BJ (cell line): ENCODE measurements around the gene ZNF318. TPM values are rescaled to one million over a fixed set of nuclear protein-coding genes. Genes with fewer than 3 reads are reported as not detected.

Experiments used
- CTCF ChIA-PET: fragments of 350-600 bp; formaldehyde crosslinking; extraction: SDS; loops from one replicate; lab custom pipeline; 2021; ENCODE audit warnings: antibody characterized with exemption, inconsistent platforms; lab: Yijun Ruan, JAX
- POLR2A ChIA-PET: fragments of 300-600 bp; sonication (Branson Sonifier 250); formaldehyde crosslinking; extraction: SDS; loops from one replicate; lab custom pipeline; 2021; ENCODE audit warnings: antibody characterized with exemption; lab: Charles Lee
- DNase-seq: peaks from one replicate; pipeline ENCODE4 v3.0.0-alpha.2; 2011; ENCODE audit warnings: low read depth
- H3K27me3 ChIP-seq: 2 replicates; pipeline ENCODE4 v1.6.0; 2011; ENCODE audit warnings: low read length; ENCODE audit not compliant: control insufficient read depth, insufficient read depth
- H3K36me3 ChIP-seq: 2 replicates; pipeline ENCODE4 v1.5.1; 2011; ENCODE audit warnings: low read length; ENCODE audit not compliant: control insufficient read depth, insufficient read depth
- H3K4me3 ChIP-seq: 2 replicates; pipeline ENCODE4 v1.5.1; 2011; ENCODE audit warnings: low read depth, mild to moderate bottlenecking, control low read depth, low read length
- polyA plus RNA-seq: library from polyadenylated mRNA; depleted of rRNA; stranded (reverse); fragments of >200 nt; gene quantifications from 2 replicates; pipeline ENCODE4 v1.2.3, GENCODE V29; 2011
- TF ChIP-seq, protein P1 (sequence below): IDR thresholded peaks from 2 replicates; pipeline ENCODE4 v1.5.1; 2011; ENCODE audit warnings: low read depth, mild to moderate bottlenecking, control low read depth, inconsistent platforms, low read length, moderate library complexity; ENCODE audit not compliant: insufficient read depth

Gene ZNF318
- polyA plus RNA-seq, 1 experiment: 11.5 TPM

DNA sequence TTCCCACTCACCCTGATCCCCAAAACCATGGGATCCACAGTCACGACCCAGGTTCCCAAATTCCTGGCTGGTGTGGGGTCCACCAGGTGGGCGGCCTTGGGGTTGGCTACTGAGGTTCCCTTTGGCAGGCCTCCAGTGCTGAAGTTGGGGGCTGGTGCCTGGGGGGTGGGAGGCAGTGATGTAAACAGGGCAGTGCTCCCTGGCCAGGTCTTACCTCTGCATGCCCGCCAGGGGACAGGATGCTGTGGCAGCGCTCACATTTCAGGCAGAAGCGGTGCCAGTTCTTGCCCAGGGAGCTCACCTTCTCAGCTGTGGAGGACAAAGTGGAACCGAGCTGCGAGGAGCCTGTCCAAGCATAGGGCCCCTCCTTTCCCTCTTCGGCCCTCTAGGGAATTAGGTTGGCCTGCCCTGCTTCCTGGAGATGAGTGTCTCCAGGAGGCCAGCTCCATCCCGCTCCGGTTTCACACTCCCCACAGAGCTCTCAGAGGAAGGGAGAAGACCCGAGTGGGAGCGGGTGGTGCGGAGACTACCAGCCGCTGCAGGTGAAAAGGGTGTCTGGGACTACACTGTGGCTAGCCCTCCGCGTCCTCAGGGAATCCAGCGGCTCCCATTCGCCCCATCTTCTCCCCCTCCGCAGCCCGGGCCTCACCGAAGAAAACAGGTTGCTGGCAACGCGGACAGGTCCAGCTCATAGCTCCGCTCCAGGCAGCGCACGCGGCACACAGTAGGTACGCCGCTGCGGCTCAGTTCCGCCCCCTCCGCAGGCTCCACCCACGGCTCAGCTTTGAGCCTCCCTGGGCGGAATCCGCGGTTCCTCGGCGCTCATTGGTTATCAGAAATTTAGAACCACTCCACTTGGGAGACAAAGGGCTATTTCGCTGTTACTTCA lies 61.1 kb downstream of the ZNF318 start, which contains the start of gene CRIP3:
TSS of gene CRIP3 (minus strand) at position 726 of the 889 bp plus-strand sequence. CDS start at position 692, 34 bp downstream.
- POLR2A ChIA-PET: no interaction called here
- CTCF ChIA-PET: interaction anchor here (1.5 to 2.0 kb wide), 3 partner anchors 9 to 406 kb away, joined by 3 to 7 read pairs (median 3); no protein-coding TSS in a partner anchor

DNA sequence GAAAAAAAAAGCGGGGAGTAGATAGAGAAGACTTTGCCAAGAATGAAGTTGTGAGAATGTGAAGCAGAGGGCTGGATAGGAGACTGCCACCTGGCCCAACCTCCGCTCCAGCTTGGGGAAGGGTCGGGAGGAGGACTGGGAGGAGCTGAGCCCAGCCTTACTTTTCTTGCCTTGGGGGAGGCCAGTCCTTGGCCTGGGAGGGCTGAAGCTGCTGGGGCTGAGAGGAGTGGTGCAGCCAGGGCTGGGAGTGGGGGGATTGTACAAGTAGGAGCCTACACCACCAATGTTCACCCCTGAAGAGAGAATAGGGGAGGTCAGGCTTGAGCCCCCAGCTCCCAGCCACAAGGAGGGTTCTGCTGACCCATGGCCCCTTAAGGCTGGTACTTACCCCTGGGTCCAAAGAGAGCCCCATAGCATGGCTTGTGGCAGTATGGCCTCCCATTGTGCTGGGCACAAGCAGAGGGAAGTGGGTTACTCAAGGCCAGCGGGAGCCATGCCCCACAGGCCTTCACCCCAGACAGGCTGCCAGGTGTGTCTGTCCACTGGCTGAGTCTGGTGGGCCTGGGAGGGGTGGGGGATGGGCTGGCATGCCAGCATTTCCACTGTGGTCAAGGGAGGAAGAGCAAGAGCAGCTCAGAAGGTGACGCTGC lies 61.9 kb downstream of the ZNF318 start:
- ChIA-PET CTCF (interaction anchor here (1.5 to 2.0 kb wide), 3 partner anchors 10 to 406 kb away, joined by 3 to 7 read pairs (median 4); partner anchors contain the start of gene SLC22A7), POLR2A (no interaction called here)
- TF ChIP-seq, protein P1, sequence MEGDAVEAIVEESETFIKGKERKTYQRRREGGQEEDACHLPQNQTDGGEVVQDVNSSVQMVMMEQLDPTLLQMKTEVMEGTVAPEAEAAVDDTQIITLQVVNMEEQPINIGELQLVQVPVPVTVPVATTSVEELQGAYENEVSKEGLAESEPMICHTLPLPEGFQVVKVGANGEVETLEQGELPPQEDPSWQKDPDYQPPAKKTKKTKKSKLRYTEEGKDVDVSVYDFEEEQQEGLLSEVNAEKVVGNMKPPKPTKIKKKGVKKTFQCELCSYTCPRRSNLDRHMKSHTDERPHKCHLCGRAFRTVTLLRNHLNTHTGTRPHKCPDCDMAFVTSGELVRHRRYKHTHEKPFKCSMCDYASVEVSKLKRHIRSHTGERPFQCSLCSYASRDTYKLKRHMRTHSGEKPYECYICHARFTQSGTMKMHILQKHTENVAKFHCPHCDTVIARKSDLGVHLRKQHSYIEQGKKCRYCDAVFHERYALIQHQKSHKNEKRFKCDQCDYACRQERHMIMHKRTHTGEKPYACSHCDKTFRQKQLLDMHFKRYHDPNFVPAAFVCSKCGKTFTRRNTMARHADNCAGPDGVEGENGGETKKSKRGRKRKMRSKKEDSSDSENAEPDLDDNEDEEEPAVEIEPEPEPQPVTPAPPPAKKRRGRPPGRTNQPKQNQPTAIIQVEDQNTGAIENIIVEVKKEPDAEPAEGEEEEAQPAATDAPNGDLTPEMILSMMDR: no peak

More for the DNA sequence above, 61.1 kb downstream of the ZNF318 start, which contains the start of gene CRIP3:
- TF ChIP-seq, protein P1: no peak
- DNase-seq: no peak
- peaks cover 7% of the 10 kb centered on the region for H3K27me3 ChIP-seq
- no peaks in the 10 kb centered on the region for H3K36me3 ChIP-seq
- peak within 1 kb of the TSS; percentile 25 for H3K4me3 ChIP-seq

DNA sequence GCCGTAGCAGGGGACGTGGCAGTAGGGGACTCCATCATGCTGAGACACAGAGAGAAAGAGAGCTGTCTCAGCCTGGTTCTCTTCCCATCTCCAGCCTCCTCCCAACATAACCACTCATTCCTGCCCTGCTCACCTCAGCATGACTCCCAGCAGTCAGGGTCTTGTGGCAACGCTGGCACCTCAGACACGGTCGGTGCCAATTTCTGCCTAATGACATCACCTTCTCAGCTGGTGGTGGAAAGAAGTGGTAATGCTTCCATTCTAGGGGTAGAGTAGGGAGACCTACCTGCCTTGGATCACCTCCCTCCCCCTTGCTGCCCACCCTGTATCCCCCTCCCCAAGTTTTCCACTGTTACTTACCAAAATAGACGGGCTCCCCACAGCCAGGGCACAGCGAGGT lies 63.4 kb downstream of the ZNF318 start:
- H3K36me3 ChIP-seq: no peaks in the 10 kb centered on the region
- no peak overlapping the region for H3K4me3 ChIP-seq
- POLR2A ChIA-PET: no interaction called here
- peaks cover 6% of the 10 kb centered on the region for H3K27me3 ChIP-seq
- DNase-seq: no peak
- CTCF ChIA-PET: interaction anchor here (1.8 kb wide), 1 partner anchor 8 kb away, joined by 4 read pairs; the partner anchor contains the start of gene SLC22A7
- TF ChIP-seq, protein P1: no peak

More for the DNA sequence above, 61.9 kb downstream of the ZNF318 start:
- H3K27me3 ChIP-seq: peaks cover 7% of the 10 kb centered on the region
- no peak overlapping the region for H3K4me3 ChIP-seq
- DNase-seq: no peak
- no peaks in the 10 kb centered on the region for H3K36me3 ChIP-seq

DNA sequence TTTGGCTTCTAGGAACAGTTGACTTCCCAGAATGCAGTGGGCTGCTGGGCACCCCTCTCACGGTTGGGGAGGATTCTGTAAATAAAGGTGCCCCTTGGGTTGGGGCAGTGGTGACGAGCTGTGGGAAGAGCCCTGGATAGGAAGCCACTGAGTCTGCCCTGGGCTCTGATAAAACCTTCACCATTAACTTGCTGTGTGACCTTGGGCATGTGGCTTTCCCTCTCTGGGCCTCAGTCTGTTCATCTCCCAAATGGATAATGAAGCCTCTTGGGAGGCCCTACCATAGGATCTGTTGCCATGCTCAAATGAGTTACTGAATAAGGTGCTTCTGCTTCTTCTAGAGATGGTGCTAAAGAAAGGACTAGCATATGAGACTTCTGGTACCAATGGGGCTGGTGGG lies 64.6 kb downstream of the ZNF318 start:
- CTCF ChIA-PET: interaction anchor here (0.6 kb wide), 1 partner anchor 1825 kb away, joined by 3 read pairs; no protein-coding TSS in a partner anchor
- Histone ChIP-seq H3K4me3 (no peak overlapping the region), H3K27me3 (peaks cover 11% of the 10 kb centered on the region), H3K36me3 (no peaks in the 10 kb centered on the region)
- POLR2A ChIA-PET: no interaction called here
- DNase-seq: no peak
- TF ChIP-seq, protein P1: no peak
